Rectal smooth muscle tissue (tissue), 1 donor: Measurements from ENCODE around the gene GDF7.
"Not testable (repeated sequence)": the region's sequence is repeated elsewhere in the genome, so short reads cannot be mapped to it uniquely, and the experiment has no call there.

Experiments
- H3K27ac ChIP-seq: one replicate; pipeline ENCODE4 v1.7.0; 2013; ENCODE audit warnings: low read depth, low read length, inconsistent platforms
- H3K27me3 ChIP-seq: one replicate; pipeline ENCODE4 v1.7.0; 2013; ENCODE audit warnings: low read length; ENCODE audit not compliant: control insufficient read depth, insufficient read depth
- H3K36me3 ChIP-seq: one replicate; pipeline ENCODE4 v1.7.0; 2013; ENCODE audit warnings: low read length; ENCODE audit not compliant: control insufficient read depth, insufficient read depth
- H3K4me1 ChIP-seq: one replicate; pipeline ENCODE4 v1.7.0; 2013; ENCODE audit warnings: low read length; ENCODE audit not compliant: control insufficient read depth, insufficient read depth
- H3K4me3 ChIP-seq: one replicate; pipeline ENCODE4 v1.7.0; 2013; ENCODE audit warnings: low read length
- H3K9ac ChIP-seq: one replicate; pipeline ENCODE4 v1.7.0; 2013; ENCODE audit warnings: low read length

GDF7 gene

DNA sequence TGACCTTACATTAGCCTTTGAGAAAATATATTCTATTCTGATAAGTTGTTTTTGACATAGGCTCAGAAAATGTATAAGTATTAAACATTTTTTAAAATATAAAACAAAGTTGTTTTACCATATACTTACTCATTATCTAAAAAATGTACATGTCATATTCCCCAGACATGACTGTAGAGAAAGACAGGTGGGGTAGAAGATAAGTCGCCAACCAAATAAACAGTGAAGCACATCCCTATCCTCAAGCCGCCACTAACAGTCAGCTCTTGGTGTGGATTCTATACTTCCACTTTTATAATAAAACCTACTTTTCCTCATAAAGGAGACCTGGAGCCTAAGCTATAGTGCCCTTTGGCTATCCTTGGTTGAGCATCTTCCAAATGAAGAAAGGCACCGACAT, 26.4 kb downstream of the GDF7 start:
- no peak overlapping the region for H3K4me3 ChIP-seq
- no peaks in the 10 kb centered on the region for H3K27me3 ChIP-seq
- H3K27ac ChIP-seq: no peak overlapping the region
- H3K36me3 ChIP-seq: peaks cover 2% of the 10 kb centered on the region
- H3K9ac ChIP-seq: no peak overlapping the region
- H3K4me1 ChIP-seq: no peaks in the 10 kb centered on the region

DNA sequence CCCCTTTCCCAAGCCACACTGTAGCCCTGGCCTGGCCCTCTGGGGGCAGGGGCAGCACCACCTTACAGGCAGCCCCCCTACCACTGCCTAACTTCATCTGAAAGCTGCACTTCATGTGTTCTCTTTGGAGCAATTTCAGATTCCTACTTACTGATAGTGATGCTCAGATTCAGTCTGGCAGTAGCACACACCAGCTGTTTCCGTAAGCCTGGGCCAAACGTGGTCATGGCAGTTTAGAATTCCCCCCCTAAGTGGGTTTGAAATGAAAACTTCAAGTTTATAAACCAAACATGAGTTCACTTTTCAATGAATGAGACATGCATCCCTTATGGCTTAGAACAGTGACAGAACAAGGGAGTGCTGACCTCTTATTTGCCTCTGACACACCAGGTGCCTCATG, 29.4 kb downstream of the GDF7 start:
- Histone ChIP-seq H3K9ac (no peak overlapping the region), H3K4me1 (no peaks in the 10 kb centered on the region), H3K36me3 (peaks cover 2% of the 10 kb centered on the region)

GRCh38 chr2:20697322-20697934, 30.5 kb downstream of the GDF7 start:
- H3K27me3 ChIP-seq: no peaks in the 10 kb centered on the region
- no peak overlapping the region for H3K4me3 ChIP-seq
- H3K27ac ChIP-seq: no peak overlapping the region
- no peaks in the 10 kb centered on the region for H3K4me1 ChIP-seq
- no peak overlapping the region for H3K9ac ChIP-seq
- peaks cover 2% of the 10 kb centered on the region for H3K36me3 ChIP-seq

More for the DNA sequence above, 29.4 kb downstream of the GDF7 start:
- H3K27ac ChIP-seq: no peak overlapping the region
- no peaks in the 10 kb centered on the region for H3K27me3 ChIP-seq
- H3K4me3 ChIP-seq: no peak overlapping the region

DNA sequence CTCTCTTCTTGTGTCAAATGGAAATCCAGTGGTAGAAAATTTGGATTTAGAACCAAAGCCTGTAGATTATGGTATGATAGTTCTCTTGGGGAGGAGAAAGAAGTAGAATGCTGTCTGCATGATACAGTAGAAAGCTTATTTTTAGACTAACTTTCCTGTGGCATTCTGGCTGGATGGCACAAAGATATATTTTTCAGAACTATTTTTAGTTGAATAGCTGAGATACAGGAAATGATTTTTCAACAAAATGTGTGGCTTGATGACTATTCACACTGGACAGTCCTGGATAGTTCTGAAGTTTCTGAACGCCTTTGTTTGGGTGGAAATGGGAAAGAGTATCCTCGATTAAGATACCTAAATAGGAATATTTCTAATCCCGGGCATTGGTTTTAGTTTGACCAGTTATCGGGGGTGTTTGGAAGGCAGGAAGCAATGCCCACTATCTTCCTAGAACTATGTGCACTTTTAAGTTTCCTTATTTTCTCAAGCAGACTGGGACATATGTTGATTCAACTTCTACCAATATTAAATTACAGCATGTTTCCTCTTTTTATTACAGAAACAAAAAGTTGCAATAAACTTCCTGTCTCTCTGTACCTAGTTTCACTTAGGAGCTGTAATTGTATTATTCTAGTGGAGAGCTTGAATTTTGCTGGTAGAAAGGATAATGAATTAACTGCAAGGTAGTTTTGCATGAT, 32.1 kb downstream of the GDF7 start:
- H3K36me3 ChIP-seq: no peaks in the 10 kb centered on the region
- no peak overlapping the region for H3K9ac ChIP-seq
- no peak overlapping the region for H3K4me3 ChIP-seq
- H3K4me1 ChIP-seq: no peaks in the 10 kb centered on the region
- no peaks in the 10 kb centered on the region for H3K27me3 ChIP-seq
- no peak overlapping the region for H3K27ac ChIP-seq

DNA sequence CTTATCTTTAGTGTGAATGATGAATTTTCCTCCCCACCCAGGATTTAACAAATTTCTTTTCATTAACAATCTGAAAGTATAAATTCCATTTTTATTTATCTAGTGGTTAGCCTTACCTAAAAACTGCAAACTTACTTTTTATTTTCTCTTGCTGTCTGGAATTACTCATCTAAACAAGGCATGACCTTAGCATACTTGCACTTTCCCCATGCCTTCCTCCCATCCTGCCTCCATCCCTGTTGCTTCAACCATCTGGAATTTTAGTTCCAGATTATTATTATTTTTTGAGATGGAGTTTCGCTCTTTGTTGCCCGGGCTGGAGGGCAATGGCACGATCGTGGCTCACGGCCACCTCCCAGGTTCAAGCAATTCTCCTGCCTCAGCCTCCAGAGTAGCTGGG, 35.6 kb downstream of the GDF7 start:
- H3K4me1 ChIP-seq: no peaks in the 10 kb centered on the region
- no peaks in the 10 kb centered on the region for H3K36me3 ChIP-seq
- H3K27me3 ChIP-seq: no peaks in the 10 kb centered on the region
- no peak overlapping the region for H3K27ac ChIP-seq
- H3K9ac ChIP-seq: no peak overlapping the region
- no peak overlapping the region for H3K4me3 ChIP-seq

GRCh38 chr2:20704886-20705285, 37.9 kb downstream of the GDF7 start:
- no peaks in the 10 kb centered on the region for H3K36me3 ChIP-seq
- no peaks in the 10 kb centered on the region for H3K27me3 ChIP-seq
- no peak overlapping the region for H3K9ac ChIP-seq
- no peaks in the 10 kb centered on the region for H3K4me1 ChIP-seq
- no peak overlapping the region for H3K27ac ChIP-seq
- no peak overlapping the region for H3K4me3 ChIP-seq

GRCh38 chr2:20706217-20706616, 39.3 kb downstream of the GDF7 start:
- Histone ChIP-seq H3K27ac (no peak overlapping the region), H3K4me3 (no peak overlapping the region), H3K9ac (no peak overlapping the region), H3K4me1 (no peaks in the 10 kb centered on the region), H3K36me3 (no peaks in the 10 kb centered on the region), H3K27me3 (no peaks in the 10 kb centered on the region)

DNA sequence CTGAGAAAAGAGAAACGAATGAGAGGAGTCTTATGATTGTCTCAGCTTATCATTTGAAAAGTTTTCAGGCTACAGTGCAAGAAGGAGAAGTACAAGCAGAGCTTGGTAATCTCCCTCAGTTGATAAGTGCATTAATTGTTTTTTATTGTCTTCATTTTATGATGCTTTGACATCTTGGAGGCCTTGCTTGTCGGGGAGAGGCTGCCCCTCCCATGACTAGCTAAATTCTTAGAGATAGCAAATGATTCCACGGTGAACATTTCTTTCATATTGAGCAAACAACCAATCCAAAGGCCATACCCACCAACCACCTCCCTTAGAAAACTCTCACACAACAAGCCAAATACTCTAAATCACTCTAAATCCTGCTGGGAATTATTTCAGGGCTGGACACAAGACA, 39.8 kb downstream of the GDF7 start:
- Histone ChIP-seq H3K27ac (no peak overlapping the region), H3K4me3 (no peak overlapping the region), H3K36me3 (no peaks in the 10 kb centered on the region), H3K4me1 (no peaks in the 10 kb centered on the region), H3K9ac (no peak overlapping the region), H3K27me3 (no peaks in the 10 kb centered on the region)

- Histone ChIP-seq H3K27ac (no peak overlapping the region), H3K36me3 (no peaks in the 10 kb centered on the region), H3K4me3 (no peak overlapping the region), H3K9ac (no peak overlapping the region), H3K4me1 (no peaks in the 10 kb centered on the region), H3K27me3 (no peaks in the 10 kb centered on the region)
Observed at GRCh38 chr2:20707601-20708000, 40.7 kb downstream of the GDF7 start.

- not testable (repeated sequence) for H3K4me3 ChIP-seq, H3K27ac ChIP-seq, H3K36me3 ChIP-seq, H3K9ac ChIP-seq, H3K27me3 ChIP-seq, H3K4me1 ChIP-seq
Observed at GRCh38 chr2:20711641-20712040, 44.7 kb downstream of the GDF7 start.

GRCh38 chr2:20713585-20713984, 46.6 kb downstream of the GDF7 start:
- not testable (repeated sequence) for H3K27ac ChIP-seq

GRCh38 chr2:20714412-20714811, 47.5 kb downstream of the GDF7 start:
- H3K27me3 ChIP-seq, H3K36me3 ChIP-seq, H3K4me3 ChIP-seq, H3K4me1 ChIP-seq, H3K27ac ChIP-seq, H3K9ac ChIP-seq: not testable (repeated sequence)

More at GRCh38 chr2:20713585-20713984, 46.6 kb downstream of the GDF7 start:
- not testable (repeated sequence) for H3K27me3 ChIP-seq, H3K9ac ChIP-seq, H3K4me1 ChIP-seq, H3K36me3 ChIP-seq, H3K4me3 ChIP-seq

DNA sequence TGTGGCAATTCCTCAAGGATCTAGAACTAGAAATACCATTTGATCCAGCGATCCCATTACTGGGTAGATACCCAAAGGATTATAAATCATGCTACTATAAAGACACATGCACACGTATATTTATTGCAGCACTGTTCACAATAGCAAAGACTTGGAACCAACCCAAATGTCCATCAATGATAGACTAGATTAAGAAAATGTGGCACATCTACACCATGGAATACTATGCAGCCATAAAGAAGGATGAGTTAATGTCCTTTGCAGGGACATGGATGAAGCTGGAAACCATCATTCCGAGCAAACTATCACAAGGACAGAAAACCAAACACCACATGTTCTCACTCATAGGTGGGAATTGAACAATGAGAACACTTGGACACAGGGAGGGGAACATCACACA, 49.2 kb downstream of the GDF7 start:
- H3K27me3 ChIP-seq, H3K27ac ChIP-seq, H3K9ac ChIP-seq, H3K4me1 ChIP-seq, H3K36me3 ChIP-seq, H3K4me3 ChIP-seq: not testable (repeated sequence)
